Endometrium (tissue), 2 donors: ENCODE measurements around the gene POLR2L.

Experiments used
- FAIRE-seq: peaks from 2 replicates; lab custom pipeline; 2012; peaks lifted over from hg19 to GRCh38; lab: Jason Lieb, UNC
- donor health status: control.
- donor health status: control.

Gene POLR2L

GRCh38 chr11:842370-843002, at the start of gene POLR2L, which contains the start of gene TSPAN4:
POLR2L (minus strand) TSS chr11:842529; CDS start chr11:842508, 21 bp downstream.
TSPAN4 (plus strand) TSS chr11:842852; CDS start chr11:850305, 7,453 bp downstream.
- no peak for FAIRE-seq

GRCh38 chr11:890794-891540, 48.6 kb upstream of the POLR2L start:
- no peak for FAIRE-seq

- FAIRE-seq: no peak
Measured at GRCh38 chr11:889687-890475, 47.6 kb upstream of the POLR2L start.

- FAIRE-seq: no peak
Measured at GRCh38 chr11:889257-889656, 46.9 kb upstream of the POLR2L start.

GRCh38 chr11:888310-889212, 46.2 kb upstream of the POLR2L start:
- no peak for FAIRE-seq

- FAIRE-seq: no peak
Measured at GRCh38 chr11:887589-887988, 45.3 kb upstream of the POLR2L start.

- no peak for FAIRE-seq
Measured at GRCh38 chr11:886568-886967, 44.2 kb upstream of the POLR2L start.

- FAIRE-seq: no peak
Measured at GRCh38 chr11:884578-885070, 42.3 kb upstream of the POLR2L start.

- no peak for FAIRE-seq
Measured at GRCh38 chr11:883527-883926, 41.2 kb upstream of the POLR2L start.

GRCh38 chr11:882596-882995, 40.3 kb upstream of the POLR2L start:
- no peak for FAIRE-seq

GRCh38 chr11:880447-880846, 38.1 kb upstream of the POLR2L start:
- no peak for FAIRE-seq

- no peak for FAIRE-seq
Measured at GRCh38 chr11:877565-877964, 35.2 kb upstream of the POLR2L start.

- no peak for FAIRE-seq
Measured at GRCh38 chr11:876545-876944, 34.2 kb upstream of the POLR2L start.

GRCh38 chr11:875769-876301, 33.5 kb upstream of the POLR2L start:
- no peak for FAIRE-seq

- no peak for FAIRE-seq
Measured at GRCh38 chr11:875203-875602, 32.9 kb upstream of the POLR2L start.

- FAIRE-seq: no peak
Measured at GRCh38 chr11:873706-874105, 31.4 kb upstream of the POLR2L start.

GRCh38 chr11:872799-873198, 30.5 kb upstream of the POLR2L start:
- no peak for FAIRE-seq

GRCh38 chr11:871472-871871, 29.1 kb upstream of the POLR2L start:
- FAIRE-seq: no peak

GRCh38 chr11:870418-870817, 28.1 kb upstream of the POLR2L start:
- FAIRE-seq: no peak

GRCh38 chr11:870127-870413, 27.7 kb upstream of the POLR2L start:
- no peak for FAIRE-seq

- no peak for FAIRE-seq
Measured at GRCh38 chr11:869399-870126, 27.2 kb upstream of the POLR2L start.
